ENCODE results near the gene INSYN2B. TPM values are rescaled to one million over a fixed set of nuclear protein-coding genes. Genes with fewer than 3 reads are reported as not detected.
"Not testable (repeated sequence)": the region's sequence is repeated elsewhere in the genome, so short reads cannot be mapped to it uniquely, and the experiment has no call there.

Gene INSYN2B
- total and polyA plus RNA-seq, 2 donors (not counting 1 experiment from before 2014, with no cell fraction given): not detected

DNA sequence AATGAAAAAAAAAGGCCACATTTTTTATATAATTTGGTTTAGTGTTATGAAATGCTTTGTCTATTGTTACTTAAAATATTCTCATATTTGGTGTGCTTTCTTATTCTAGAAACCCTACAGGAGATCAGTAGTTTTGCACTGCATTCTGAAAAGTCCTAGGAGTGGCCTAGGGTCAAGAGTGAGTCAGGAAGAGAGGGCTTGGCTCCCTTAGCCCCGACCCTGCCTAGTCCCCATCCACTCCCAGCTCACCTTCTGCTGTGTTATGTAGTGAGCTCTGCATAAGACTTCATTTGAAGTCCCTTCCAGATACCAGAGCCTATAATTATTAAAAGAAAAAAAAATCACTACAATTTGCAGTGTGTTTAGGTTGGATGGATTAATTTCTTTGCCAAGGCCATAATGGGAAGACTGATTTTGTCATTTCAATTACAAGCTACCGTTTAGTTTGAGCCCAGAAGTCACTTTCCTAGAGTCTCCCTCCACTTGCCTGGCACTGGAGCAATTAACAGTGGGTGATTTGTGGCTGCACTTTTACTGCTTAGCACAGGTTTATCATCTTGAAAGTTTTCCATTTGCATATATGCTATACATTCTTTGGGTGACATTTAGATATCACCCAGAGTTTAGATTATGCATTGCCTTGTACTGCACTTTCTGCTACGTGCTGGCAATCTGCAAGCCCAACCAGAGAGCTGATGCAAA is 143.3 kb downstream of the INSYN2B start:
- Histone ChIP-seq H3K79me2 (ENCODE audit: control insufficient read depth, insufficient read depth, low read length) (peaks cover 8% of the 10 kb centered on the region), H3K9me3 (ENCODE audit: control extremely low read depth in 1 of 3, control insufficient read depth in 2 of 3, insufficient read depth in 1 of 3, low read length in 2 of 3) (no peaks in the 10 kb centered on the region), H3K9ac (ENCODE audit: low read length) (no peak overlapping the region), H3K4me3 (ENCODE audit: control extremely low read depth in 1 of 5, extremely low read depth in 1 of 5, insufficient read depth in 1 of 5, low read depth in 2 of 5, low read length in 4 of 5) (no peak overlapping the region), H3K36me3 (replicated peaks in 1 of 2; ENCODE audit: control extremely low read depth in 1 of 2, control insufficient read depth in 1 of 2, extremely low read depth in 1 of 2, insufficient read depth in 2 of 2, low read length in 1 of 2) (peaks cover 13 to 39% of the 10 kb centered on the region in 2 experiments), H3K27ac (ENCODE audit: low read length in 2 of 2) (no peak overlapping the region), H4K20me1 (ENCODE audit: control insufficient read depth, insufficient read depth, low read length, poor library complexity, severe bottlenecking) (no peaks in the 10 kb centered on the region), H2AFZ (ENCODE audit: insufficient read depth, low read depth, low read length, poor library complexity, severe bottlenecking) (no peak overlapping the region), H3K27me3 (replicated peaks in 1 of 4; ENCODE audit: control extremely low read depth in 1 of 4, control insufficient read depth in 3 of 4, insufficient read depth in 4 of 4, low read length in 3 of 4) (no peaks in the 10 kb centered on the region), H3K4me2 (replicated peaks; ENCODE audit: low read depth, low read length, poor library complexity, severe bottlenecking) (no peak overlapping the region), H3K4me1 (ENCODE audit: control insufficient read depth in 2 of 2, insufficient read depth in 2 of 2, low read length in 2 of 2) (no peaks in the 10 kb centered on the region)
- H3K27me3 Mint-ChIP-seq: no peaks in the 10 kb centered on the region
- ATAC-seq (ENCODE audit: low read depth) (no peak), DNase-seq (no peak)
- no peak overlapping the region for H3K27ac Mint-ChIP-seq
- no peaks in the 10 kb centered on the region for H3K4me1 Mint-ChIP-seq
- no peak overlapping the region for H3K4me3 Mint-ChIP-seq
- CTCF ChIA-PET: no interaction called here
- 100% methylated on average over 1 of the region's 3 CpGs for WGBS (ENCODE audit: insufficient coverage)
- intact Hi-C loops (cut with micrococcal nuclease): no loop called here
- no peaks in the 10 kb centered on the region for H3K9me3 Mint-ChIP-seq (ENCODE audit: insufficient read depth)
- TF ChIP-seq, protein P1, sequence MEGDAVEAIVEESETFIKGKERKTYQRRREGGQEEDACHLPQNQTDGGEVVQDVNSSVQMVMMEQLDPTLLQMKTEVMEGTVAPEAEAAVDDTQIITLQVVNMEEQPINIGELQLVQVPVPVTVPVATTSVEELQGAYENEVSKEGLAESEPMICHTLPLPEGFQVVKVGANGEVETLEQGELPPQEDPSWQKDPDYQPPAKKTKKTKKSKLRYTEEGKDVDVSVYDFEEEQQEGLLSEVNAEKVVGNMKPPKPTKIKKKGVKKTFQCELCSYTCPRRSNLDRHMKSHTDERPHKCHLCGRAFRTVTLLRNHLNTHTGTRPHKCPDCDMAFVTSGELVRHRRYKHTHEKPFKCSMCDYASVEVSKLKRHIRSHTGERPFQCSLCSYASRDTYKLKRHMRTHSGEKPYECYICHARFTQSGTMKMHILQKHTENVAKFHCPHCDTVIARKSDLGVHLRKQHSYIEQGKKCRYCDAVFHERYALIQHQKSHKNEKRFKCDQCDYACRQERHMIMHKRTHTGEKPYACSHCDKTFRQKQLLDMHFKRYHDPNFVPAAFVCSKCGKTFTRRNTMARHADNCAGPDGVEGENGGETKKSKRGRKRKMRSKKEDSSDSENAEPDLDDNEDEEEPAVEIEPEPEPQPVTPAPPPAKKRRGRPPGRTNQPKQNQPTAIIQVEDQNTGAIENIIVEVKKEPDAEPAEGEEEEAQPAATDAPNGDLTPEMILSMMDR (IDR thresholded peaks at IDR 0.05): no peak
- no peak for TF ChIP-seq EZH2 (IDR thresholded peaks at IDR 0.05; ENCODE audit: borderline replicate concordance, insufficient read depth, low read depth, low read length, poor library complexity, severe bottlenecking)
- POLR2A ChIA-PET: no interaction called here

DNA sequence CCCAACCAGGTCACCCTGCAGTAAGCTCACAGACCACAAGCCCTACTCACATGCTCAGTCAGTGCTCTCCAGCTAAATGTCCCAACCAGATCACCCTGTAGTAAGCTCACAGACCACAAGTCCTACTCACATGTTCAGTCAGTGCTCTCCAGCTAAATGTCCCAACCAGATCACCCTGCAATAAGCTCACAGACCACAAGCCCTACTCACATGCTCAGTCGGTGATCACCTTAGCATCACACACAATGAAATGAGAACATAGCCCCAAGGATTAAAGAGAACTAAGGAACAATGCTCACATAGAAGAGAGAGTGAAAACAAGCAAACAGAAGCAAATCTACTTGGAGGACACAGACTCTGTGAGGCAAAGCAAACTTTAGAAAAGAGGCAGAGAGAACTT is 145.8 kb downstream of the INSYN2B start:
- H3K4me1 ChIP-seq (ENCODE audit: control insufficient read depth in 2 of 2, insufficient read depth in 2 of 2, low read length in 2 of 2); H3K27me3 ChIP-seq (replicated peaks in 1 of 4; ENCODE audit: control extremely low read depth in 1 of 4, control insufficient read depth in 3 of 4, insufficient read depth in 4 of 4, low read length in 3 of 4); CTCF ChIA-PET; H3K9ac ChIP-seq (ENCODE audit: low read length); H3K27ac ChIP-seq (ENCODE audit: low read length in 2 of 2); H3K27ac Mint-ChIP-seq; H2AFZ ChIP-seq (ENCODE audit: insufficient read depth, low read depth, low read length, poor library complexity, severe bottlenecking); H3K79me2 ChIP-seq (ENCODE audit: control insufficient read depth, insufficient read depth, low read length); DNase-seq; POLR2A ChIA-PET; H3K9me3 ChIP-seq (ENCODE audit: control extremely low read depth in 1 of 3, control insufficient read depth in 2 of 3, insufficient read depth in 1 of 3, low read length in 2 of 3); H3K4me3 Mint-ChIP-seq; H3K4me1 Mint-ChIP-seq; H3K4me2 ChIP-seq (replicated peaks; ENCODE audit: low read depth, low read length, poor library complexity, severe bottlenecking); H3K4me3 ChIP-seq (ENCODE audit: control extremely low read depth in 1 of 5, extremely low read depth in 1 of 5, insufficient read depth in 1 of 5, low read depth in 2 of 5, low read length in 4 of 5); intact Hi-C loops (cut with micrococcal nuclease); ATAC-seq (ENCODE audit: low read depth); H4K20me1 ChIP-seq (ENCODE audit: control insufficient read depth, insufficient read depth, low read length, poor library complexity, severe bottlenecking); H3K9me3 Mint-ChIP-seq (ENCODE audit: insufficient read depth); H3K27me3 Mint-ChIP-seq: not testable (repeated sequence)
- 60% methylated on average over 1 of the region's 1 CpG for WGBS (ENCODE audit: insufficient coverage)
- peaks cover 10 to 20% of the 10 kb centered on the region in 2 experiments for H3K36me3 ChIP-seq (replicated peaks in 1 of 2; ENCODE audit: control extremely low read depth in 1 of 2, control insufficient read depth in 1 of 2, extremely low read depth in 1 of 2, insufficient read depth in 2 of 2, low read length in 1 of 2)

DNA sequence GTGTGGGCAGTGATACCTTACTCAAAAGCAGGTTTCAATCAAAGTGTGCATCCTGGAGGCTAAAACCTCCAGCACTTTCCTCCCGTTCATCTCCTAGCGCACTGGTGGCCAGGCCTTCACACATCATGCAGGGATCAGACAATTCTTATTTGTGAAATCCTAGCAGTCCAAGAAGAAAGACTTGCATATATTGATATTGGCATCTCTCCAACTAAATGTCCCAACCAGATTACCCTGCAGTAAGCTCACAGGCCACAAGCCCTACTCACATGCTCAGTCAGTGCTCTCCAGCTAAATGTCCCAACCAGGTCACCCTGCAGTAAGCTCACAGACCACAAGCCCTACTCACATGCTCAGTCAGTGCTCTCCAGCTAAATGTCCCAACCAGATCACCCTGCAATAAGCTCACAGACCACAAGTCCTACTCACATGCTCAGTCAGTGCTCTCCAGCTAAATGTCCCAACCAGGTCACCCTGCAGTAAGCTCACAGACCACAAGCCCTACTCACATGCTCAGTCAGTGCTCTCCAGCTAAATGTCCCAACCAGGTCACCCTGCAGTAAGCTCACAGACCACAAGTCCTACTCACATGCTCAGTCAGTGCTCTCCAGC is 146.5 kb downstream of the INSYN2B start:
- H3K27me3 ChIP-seq (replicated peaks in 1 of 4; ENCODE audit: control extremely low read depth in 1 of 4, control insufficient read depth in 3 of 4, insufficient read depth in 4 of 4, low read length in 3 of 4); H3K4me3 ChIP-seq (ENCODE audit: control extremely low read depth in 1 of 5, extremely low read depth in 1 of 5, insufficient read depth in 1 of 5, low read depth in 2 of 5, low read length in 4 of 5); H3K27ac ChIP-seq (ENCODE audit: low read length in 2 of 2); intact Hi-C loops (cut with micrococcal nuclease); CTCF ChIA-PET; DNase-seq; H3K4me1 ChIP-seq (ENCODE audit: control insufficient read depth in 2 of 2, insufficient read depth in 2 of 2, low read length in 2 of 2); H3K4me3 Mint-ChIP-seq; H3K4me2 ChIP-seq (replicated peaks; ENCODE audit: low read depth, low read length, poor library complexity, severe bottlenecking); H4K20me1 ChIP-seq (ENCODE audit: control insufficient read depth, insufficient read depth, low read length, poor library complexity, severe bottlenecking); H2AFZ ChIP-seq (ENCODE audit: insufficient read depth, low read depth, low read length, poor library complexity, severe bottlenecking); H3K9ac ChIP-seq (ENCODE audit: low read length); H3K27ac Mint-ChIP-seq; H3K27me3 Mint-ChIP-seq; ATAC-seq (ENCODE audit: low read depth); H3K4me1 Mint-ChIP-seq; POLR2A ChIA-PET; H3K9me3 ChIP-seq (ENCODE audit: control extremely low read depth in 1 of 3, control insufficient read depth in 2 of 3, insufficient read depth in 1 of 3, low read length in 2 of 3); H3K79me2 ChIP-seq (ENCODE audit: control insufficient read depth, insufficient read depth, low read length); H3K9me3 Mint-ChIP-seq (ENCODE audit: insufficient read depth): not testable (repeated sequence)
- peaks cover 10 to 22% of the 10 kb centered on the region in 2 experiments for H3K36me3 ChIP-seq (replicated peaks in 1 of 2; ENCODE audit: control extremely low read depth in 1 of 2, control insufficient read depth in 1 of 2, extremely low read depth in 1 of 2, insufficient read depth in 2 of 2, low read length in 1 of 2)
- WGBS (ENCODE audit: insufficient coverage): no CpG with 5 or more reads among the region's 2 CpGs

All from B cell (primary cell).